ENCODE results near the gene MT2A.

MT2A gene

GRCh38 chr16:56626685-56627084 is 18.3 kb downstream of the MT2A start:
- H3K4me3 ChIP-seq (ENCODE audit: low read depth, low read length) = peak overlapping the region; percentile 72
- TF ChIP-seq CTCF (conservative IDR thresholded peaks at IDR 0.05; ENCODE audit: low read depth, low read length) = no peak
- DNase-seq (ENCODE audit: low read depth) = no peak

GRCh38 chr16:56628486-56629350 is 20.3 kb downstream of the MT2A start:
- DNase-seq (ENCODE audit: low read depth) = peak; percentile 33
- no peak overlapping the region for H3K4me3 ChIP-seq (ENCODE audit: low read depth, low read length)
- TF ChIP-seq CTCF (conservative IDR thresholded peaks at IDR 0.05; ENCODE audit: low read depth, low read length) = peak; percentile 7

- H3K4me3 ChIP-seq (ENCODE audit: low read depth, low read length) = no peak overlapping the region
- DNase-seq (ENCODE audit: low read depth) = no peak
- no peak for TF ChIP-seq CTCF (conservative IDR thresholded peaks at IDR 0.05; ENCODE audit: low read depth, low read length)
Observed at GRCh38 chr16:56629531-56629930, 21.1 kb downstream of the MT2A start.

GRCh38 chr16:56630134-56630533 is 21.8 kb downstream of the MT2A start:
- H3K4me3 ChIP-seq (ENCODE audit: low read depth, low read length) = no peak overlapping the region
- TF ChIP-seq CTCF (conservative IDR thresholded peaks at IDR 0.05; ENCODE audit: low read depth, low read length) = no peak
- DNase-seq (ENCODE audit: low read depth) = no peak

- no peak overlapping the region for H3K4me3 ChIP-seq (ENCODE audit: low read depth, low read length)
- no peak for DNase-seq (ENCODE audit: low read depth)
- TF ChIP-seq CTCF (conservative IDR thresholded peaks at IDR 0.05; ENCODE audit: low read depth, low read length) = no peak
Observed at GRCh38 chr16:56631197-56631596, 22.8 kb downstream of the MT2A start.

GRCh38 chr16:56631832-56632155 is 23.4 kb downstream of the MT2A start:
- no peak for TF ChIP-seq CTCF (conservative IDR thresholded peaks at IDR 0.05; ENCODE audit: low read depth, low read length)
- peak overlapping the region; percentile 53 for H3K4me3 ChIP-seq (ENCODE audit: low read depth, low read length)

More at GRCh38 chr16:56631832-56632155, 23.4 kb downstream of the MT2A start:
- DNase-seq (ENCODE audit: low read depth) = no peak

Data from choroid plexus epithelial cell (primary cell).